ENCODE data around the gene TMEM59L.

TMEM59L gene

DNA sequence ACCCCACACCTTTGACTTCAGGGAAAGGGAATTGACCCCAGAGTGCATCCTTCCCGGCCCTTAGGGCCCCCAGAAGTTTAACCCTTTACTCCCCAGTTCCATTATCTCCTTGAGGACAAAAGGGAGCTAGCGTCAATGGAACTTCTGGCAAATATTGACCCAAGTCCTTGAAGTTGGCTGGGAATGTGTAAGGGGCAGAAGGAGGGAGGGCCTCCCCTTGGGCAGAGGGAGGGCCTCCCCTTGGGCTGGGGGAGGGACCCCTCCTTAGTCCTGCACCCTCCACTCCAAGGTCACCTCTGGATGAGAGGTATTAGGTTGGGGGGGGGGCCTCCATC is 3.0 kb upstream of the TMEM59L start:
- DNase-seq = no peak

DNA sequence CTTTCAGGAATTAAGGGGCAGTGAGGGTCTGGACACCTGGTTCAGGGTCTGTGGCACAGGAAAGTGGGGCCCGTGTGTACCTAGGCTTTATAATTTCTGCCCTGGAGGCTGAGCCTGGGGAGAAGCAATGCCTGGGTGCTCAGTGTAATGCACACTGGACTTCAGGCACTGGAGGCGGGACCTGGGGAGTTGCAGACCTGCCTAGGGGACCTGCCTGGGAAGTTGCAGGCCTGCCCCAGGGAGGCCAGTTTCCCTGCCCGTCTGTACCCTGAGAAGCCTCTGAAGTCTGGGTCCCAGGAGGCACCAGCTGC is 2.5 kb upstream of the TMEM59L start:
- no peak for DNase-seq

DNA sequence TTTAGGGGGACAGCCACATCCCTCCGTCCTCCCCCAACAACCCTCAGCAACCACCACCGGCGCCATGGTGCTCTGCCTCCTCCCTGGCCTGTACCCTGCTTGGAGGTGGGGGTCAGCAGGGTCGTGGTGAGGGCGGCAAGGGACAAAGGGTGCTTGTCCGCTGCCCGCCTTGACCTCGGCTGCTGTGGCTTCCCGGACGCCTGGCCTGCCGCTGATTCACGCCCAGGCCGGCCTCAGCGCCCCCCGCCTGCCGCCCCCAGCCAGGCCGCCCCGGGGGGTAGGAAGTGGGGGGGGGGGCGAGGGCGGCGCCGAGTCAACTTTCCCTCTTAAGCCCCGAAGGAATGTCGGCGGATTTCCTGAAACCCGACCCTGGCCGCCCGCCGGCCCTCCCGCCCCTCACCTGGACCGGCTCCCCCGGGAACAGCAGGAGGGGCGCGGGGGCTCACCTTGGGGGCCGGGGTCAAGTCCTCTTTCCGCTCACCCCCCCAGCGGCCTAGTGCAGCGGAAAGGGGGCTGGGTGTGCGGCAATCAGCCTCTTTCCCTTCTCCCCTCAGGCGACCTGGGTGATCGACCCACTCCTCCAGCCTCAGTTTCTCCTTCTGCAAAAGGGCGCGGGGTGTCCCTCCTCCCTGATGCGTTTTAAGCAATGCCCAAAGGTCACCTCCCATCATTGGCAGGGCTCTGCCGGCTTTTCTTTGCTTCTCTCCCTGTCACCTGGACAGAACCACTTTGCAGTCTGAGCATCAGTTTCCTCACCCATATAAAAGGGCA is 1.9 kb upstream of the TMEM59L start:
- no peak for DNase-seq

DNA sequence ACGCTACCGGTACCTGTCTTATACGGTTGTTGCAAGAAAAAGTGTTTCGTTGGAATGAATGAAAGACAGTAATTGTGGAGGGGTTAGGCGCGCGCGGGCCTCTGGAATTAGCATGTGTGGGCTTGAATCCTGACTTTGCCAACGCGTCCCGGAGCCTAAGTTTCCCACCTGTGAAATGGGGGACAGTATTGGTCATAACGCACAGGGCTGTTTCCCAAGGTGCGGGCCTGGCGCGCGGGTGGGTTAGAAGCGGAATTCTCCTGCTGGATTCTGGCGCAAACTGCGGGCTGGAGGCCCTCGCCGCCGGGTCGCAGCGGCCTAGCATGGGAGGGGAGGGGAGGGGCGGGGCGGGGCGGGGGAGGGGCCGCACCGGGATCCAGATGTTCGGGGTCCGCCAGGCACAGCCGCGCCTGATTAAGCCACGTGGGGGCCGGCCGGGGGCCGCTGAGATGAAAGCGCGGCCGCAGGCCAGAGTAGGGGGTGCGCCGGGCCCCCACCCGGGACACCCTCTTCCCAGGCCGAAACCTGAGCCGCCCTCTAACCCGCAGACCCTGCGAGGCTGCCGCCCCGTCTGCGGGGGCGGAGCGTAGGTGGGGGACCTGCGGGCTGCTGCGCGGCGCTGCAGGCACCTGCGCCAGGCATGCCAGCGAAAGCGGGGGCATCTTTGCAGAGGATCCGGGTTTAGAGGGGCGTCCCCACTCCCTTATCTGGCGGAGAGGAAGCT is 1.2 kb upstream of the TMEM59L start:
- no peak for DNase-seq

DNA sequence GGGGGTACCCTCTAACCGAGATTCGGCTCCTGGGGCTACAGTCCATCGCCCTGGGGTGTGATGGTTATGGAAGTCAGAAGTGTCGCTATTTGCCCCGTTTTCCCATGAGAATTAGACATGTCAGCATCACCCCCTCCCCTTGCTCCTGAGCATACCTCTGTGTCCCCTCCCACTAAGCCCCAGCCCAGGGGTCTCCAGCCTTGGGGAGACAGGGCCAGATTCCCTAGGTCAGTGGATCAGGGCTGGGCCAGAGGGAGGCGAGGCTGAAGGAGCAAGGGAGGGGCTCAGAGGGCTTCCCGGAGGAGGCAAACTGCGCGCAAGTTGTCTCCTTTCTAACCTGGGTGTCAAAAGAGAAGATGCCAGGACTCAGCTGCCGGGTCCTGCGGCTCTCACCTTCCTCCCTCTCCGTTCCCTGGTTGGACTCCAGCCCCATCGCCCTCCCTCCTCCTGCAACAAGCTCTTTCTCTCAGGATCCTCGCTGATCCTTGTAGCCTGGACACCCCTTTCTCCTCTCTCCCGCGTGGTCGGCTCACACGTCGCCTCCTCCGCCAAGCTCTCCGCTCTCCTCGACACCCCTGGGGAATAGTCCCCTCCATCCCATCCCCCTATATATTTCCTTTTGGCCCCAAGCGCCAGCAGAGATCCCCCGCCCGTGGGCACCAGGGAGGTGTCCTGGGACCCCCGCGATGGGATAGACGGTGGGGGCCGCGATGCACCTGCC is 459 bp upstream of the TMEM59L start:
- DNase-seq = no peak

DNA sequence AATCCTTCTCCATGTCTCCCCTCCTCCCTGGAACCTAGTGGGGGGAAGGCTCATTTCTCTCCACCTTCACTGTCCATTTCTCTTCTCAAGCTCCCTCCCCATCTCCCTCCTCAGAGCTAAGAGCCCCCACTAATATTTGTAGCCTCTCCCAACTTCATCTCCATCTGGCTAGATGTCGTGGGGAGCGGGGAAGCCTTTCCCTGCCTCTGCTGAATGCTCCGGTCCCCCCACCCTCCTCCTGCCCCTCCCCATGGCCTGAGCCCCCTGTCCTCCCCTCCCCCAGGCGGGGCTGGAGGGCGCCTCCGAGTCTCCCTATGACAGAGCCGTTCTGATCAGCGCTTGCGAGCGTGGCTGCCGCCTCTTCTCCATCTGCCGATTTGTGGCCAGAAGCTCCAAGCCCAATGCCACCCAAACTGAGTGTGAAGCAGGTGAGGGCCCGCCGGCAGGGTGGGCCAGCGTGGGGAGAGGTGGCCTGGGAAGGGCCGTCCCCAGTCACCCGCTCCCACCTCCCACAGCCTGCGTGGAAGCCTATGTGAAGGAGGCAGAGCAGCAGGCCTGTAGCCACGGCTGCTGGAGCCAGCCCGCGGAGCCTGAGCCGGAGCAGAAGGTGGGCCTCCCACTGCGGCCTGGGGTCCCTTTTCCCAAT is 1.0 kb downstream of the TMEM59L start:
- no peak for DNase-seq

DNA sequence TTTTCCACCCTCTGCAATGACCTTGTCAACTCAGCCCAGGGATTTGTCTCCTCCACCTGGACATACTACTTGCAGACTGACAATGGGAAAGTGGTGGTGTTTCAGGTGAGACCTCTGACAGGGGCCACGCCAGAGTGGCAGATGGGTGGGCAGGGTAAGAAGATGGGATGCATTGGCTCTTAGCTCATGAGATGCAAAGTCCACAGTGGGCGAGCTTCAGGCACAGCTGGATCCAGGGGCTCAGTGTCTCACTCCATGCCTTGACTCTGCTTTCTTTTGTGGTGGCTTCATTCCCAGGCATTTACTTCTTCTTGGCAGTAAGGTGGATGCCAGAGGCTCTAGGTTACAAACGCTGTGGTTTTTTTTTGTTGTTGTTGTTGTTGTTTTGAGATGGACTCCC is 3.4 kb downstream of the TMEM59L start:
- DNase-seq = no peak

DNA sequence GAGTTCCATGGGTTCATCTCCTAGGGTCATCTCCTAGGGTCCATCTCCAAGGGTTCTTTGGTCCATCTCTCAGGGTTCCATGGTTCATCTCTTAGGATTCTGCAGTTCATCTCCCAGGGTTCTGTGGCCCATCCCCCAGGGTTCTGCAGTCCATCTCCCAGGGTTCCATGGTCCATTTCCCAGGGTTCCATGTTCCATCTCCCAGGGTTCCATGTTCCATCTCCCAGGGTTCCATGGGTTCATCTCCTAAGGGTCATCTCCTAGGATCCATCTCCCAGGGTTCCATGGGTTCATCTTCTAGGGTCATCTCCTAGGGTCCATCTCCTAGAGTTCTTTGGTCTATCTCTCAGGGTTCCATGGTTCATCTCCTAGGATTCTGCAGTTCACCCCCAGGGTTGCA is 4.9 kb downstream of the TMEM59L start:
- no peak for DNase-seq

DNA sequence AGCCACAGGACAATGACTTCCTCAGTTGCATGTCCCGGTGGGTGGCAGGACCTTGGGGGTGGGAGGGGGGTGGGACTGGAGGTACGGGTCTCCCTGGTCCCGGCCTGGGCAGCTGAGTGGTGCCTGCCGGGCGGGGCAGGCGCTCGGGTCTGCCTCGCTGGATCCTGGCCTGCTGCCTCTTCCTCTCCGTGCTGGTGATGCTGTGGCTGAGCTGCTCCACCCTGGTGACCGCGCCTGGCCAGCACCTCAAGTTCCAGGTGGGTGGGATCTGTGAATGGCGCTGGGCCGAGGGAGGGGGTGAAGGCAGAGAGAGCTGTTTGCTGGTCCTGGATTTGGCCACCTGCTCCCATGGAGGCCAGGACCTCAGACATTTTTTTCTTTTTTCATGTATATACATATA is 5.6 kb downstream of the TMEM59L start:
- DNase-seq = no peak

DNA sequence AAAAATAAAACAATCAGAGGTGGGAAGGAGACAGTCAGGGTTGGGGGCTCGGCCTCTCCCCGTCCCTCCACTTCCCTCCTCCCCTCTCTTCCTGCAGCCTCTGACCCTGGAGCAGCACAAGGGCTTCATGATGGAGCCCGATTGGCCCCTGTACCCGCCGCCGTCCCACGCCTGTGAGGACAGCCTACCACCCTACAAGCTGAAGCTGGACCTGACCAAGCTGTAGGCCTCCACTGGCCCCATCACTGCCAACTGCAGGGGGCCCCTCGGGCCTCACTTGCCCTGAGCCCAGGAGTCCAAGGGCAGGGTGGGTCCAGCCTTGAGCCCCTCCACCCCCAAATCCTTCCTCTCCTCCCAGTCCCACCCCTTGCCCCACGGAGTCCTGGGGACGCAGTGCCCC is 7.6 kb downstream of the TMEM59L start:
- DNase-seq = no peak

DNA sequence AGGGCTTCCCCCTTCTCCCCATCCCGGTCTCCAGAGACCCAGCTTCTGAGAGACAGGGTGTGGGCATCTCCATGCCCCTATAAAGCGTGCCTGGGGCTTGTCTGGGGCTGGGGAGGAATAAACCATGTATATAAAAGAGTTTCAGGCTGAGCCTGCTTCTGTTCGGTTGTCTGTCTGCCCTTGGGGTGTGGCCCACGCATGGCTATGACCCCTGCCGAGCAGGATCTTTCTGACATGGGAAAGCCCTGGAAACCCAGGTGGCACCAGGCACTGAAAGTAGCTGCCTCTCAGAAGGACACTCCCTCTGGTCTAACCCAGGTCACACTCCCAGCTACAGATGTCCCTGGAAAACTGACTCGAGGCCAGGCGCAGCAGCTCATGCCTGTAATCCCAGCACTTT is 8.2 kb downstream of the TMEM59L start:
- no peak for DNase-seq

DNA sequence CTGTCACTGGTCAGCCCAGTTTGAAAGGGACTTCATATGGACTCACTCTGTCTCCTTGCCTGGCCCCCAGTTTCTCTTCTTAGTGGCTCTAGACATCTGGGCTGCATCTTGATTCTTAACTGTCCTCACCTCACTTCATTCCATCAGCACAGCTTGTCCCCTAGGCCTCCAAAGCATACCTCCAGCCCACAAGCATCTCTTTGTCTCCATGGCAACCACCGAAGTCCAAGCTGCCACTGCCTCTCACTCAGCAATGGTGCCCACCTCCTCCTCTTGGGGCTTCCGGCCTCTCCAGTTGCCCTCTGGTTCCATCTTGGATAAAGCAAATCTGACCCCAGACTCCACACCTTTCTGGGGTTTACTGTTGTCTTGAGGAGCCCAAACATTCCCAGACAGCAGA is 14.2 kb downstream of the TMEM59L start:
- no peak for DNase-seq

DNA sequence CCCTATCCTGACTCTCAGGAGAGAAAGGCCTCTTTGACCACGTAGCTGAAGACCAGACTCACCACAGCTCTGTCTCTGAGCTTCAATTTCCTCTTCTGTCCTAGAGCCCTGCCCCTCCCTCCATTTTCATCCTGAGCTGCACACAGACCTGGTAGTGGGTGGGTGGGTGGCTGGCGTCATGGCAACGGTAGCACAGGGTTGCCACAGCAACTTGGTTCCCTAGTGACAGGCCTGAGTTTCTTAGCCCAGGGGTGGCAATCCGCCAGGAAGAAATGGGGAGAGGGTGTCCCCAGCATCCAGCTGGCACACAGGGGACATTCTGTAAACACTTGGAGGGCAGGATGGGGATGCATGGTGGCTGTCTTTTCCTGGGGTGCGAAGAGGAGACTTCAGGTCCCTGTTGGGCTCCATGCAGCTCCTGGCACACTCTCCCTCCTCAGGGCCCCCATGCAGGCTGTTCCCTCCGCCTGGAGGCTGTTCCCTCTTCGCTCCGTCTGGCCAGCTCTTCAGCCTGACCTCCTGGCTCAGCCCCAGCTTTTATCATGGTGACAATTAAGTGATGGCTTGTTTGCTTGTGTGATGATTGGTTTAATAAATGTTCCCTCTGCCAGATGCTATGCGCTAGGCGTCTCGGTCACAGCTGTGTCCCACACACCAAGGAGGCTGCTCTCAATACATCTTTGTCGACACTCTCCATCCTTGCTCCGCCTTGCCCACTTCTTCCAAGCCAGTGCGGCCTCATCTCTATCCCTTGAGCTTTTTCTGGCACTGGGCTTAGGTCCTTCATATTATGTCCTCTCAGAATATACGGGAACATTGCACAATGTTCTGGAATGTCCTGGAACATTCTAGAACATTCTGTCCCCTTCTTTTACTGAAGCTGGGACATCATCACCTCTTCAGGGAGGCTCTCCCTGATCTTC is 16.8 kb downstream of the TMEM59L start:
- DNase-seq = no peak

DNA sequence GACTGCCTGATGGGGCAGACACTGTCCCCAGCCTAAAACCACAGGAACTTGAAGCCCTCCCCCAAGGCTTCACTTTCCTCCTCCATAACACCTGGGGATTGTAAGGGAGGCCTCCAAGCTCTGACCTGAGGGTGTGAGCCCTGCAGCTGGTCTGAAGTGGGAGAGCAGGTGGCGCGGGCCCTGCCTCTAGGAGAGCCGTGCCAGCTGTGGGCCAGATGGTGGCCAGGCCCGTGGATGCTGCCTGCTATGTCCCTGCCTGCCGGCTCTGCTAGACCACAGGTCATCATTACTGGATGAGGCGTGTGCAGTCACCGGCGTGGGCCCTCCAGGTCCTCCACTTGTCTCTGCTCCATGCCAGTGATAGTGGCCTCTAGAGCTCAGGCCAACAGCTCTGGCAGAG is 20.7 kb downstream of the TMEM59L start:
- no peak for DNase-seq

DNA sequence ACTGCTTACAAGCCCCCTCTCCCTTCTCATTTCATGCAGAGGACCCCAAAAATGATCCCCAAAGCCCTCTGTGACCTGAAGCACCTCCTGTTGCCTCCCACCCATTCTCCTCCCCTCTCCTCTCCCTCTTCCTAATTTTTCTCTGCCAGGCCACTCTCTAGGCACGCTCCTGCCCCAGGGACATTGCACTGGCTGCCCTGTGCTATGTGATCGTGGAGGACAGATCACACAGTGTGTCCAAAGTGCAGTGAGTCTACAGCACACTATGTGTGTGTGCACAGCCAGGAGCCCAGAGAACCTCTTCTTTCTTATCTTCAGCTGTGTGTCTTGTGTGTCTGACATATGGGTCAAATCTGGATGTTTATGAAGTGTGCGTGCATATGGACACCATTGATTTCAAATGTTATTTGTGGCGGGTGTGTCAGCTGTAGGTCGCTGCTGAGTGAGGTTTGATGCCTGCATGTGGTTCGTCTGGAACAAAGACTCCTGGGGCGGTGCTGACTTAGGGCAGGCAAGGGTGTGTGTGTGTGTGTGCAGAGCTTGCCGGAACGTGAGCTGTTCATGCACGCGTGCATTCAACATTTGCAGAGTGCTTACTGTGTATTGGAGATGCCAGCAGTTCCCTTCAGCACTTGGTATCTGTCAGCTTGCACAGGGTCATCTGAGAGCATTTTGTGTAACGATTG is 22.1 kb downstream of the TMEM59L start:
- no peak for DNase-seq

DNA sequence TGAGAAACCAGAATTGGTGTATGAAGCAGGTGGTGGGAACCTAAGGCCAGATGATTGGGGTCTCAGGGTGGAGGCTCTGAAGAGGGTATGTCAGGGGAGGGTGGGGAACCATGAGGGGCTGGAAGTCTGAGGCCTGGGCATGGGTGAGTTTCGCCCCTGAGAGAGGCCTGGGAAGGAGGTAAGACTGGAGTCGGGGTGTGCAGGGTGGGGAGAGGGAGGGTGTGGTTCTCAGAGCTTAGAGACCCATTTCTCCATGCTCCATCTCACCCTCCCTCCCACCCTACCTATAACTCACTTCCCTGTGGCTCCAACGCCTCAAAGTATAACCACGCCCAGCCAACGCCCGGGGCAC is 23.1 kb downstream of the TMEM59L start:
- no peak for DNase-seq

DNA sequence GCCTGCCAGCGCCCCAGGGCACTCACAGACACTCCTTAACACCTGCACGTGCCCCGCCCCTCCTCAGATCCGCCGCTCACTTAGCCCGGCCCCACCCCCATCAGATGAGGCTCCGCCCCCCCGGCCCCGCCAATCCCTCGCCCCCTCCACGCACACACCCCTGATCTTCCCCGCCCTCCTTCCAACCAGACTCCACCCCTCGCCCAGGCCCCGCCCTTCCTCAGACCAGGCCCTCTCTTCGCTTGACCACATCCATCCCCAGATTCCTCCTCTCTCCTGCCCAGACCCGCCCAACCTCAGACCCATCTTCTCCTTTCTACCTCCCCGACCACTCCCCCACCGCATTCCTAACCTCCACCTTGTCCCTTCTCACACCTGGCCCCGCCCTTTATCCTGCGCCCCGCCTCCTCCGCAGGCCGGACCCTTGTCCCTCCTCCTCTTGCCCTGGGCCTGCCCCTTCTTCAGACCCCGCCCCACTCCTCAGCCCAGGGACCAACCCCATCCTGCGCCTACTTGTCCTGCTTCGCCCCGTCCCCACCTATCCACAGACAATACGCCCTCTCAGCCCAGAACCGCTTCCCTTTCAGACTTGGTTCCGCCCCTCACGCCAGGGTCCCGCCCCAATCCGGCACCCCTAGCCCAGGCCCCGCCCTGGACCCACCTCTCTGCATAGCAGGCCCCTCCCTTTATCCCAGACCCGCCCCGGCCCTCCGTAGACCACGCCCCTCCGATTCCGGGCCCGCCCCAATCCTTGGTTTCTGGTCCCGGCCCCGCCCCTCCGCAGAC is 23.7 kb downstream of the TMEM59L start:
- DNase-seq = peak; percentile 99

DNA sequence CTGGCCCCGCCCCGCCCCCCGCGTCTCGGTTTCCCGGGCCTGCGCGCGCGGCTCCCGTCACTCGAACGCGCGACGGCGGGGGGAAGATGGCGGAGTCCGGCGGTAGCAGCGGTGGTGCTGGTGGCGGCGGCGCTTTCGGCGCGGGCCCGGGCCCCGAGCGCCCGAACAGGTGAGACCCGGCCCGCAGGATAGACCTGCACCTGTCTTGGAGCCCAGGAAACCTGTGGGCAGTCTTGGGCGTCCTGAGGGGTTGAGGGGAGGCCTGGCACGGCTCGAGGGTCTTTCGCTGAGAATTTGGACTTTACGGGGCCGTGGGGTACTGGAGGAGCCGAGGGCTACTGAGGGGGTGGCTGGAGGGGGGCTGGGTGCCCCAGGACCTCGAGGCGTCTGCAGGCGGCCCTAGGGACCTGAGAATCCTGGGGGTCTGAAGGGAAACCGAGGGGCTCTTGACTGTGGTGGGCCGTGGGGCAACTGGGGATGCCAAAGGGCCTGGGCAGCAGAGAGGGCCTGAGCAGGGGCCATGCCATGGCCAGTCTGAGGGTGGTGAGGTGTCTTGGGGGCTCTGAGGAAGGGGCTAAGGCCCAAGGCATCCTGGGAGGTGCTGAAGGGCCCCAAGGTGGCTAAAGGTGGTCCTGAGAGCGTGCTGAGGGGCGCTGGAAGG is 24.4 kb downstream of the TMEM59L start, which contains the start of gene KLHL26:
Gene KLHL26, plus strand, starts transcription at position 60 of the 661 bp plus-strand sequence. Its CDS starts 27 bp downstream, at position 87.
- DNase-seq = no peak

DNA sequence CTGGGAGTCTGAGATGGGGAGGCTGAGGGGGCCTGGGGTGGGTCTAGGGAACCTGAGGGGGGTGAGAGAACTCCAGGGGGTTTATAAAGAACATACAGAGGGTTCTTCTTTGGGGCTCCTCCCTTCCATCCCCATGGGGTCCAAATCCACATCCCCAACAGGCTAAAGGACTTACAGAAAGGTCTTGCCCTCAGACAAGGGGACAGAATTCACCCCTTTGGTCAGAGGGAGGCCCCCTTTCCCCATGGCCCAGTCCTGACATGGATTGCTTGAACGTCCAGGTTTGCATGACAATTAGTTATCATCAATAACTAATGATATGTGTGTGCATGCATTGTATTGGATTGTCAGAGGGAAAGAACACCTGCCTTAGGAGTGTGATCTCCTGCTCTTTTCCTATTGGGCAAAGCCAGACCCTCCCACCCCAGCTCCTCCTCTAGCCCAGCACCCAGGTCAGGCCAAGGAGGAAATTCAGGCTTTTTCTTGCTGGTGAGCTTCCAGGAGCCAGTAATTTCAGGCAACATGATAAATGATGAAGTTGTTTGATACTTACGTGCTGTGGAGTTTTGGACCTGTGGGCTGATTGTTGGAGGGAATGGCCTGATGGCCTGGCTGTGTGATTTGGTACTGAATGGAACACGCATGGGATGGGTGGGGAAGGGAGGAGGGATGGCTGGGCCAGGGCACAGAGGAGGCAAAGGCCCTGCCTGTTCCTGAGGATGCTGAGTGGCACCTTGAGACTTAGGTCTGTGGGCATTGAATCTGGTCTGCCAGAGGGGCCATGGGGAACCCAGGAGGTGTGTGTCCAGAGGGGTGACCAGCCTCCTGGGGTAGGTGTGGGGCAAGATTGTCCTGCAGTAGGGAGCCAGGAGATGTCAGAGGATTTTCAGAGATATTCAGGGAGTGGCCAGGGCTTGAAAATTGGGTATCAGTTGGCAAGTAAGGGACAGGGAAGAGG is 25.3 kb downstream of the TMEM59L start:
- DNase-seq = no peak

Data from stimulated activated CD4-positive, alpha-beta T cell treated with anti-CD3 and anti-CD28 coated beads, Interleukin-1b, Interleukin-23, amount 100 ng/mL, for 48 hours (primary cell).